Body of pancreas (tissue), 4 donors: ENCODE results near the gene TMF1.

Source experiments
- CTCF ChIP-seq, 7 experiments: fragments of 450-650 bp in 4 of 7; fragments of 200-600 bp in 3 of 7; sonication (generic) in 3 of 7; IDR thresholded peaks; one replicate each; pipeline ENCODE4 v1.5.1; 2016 to 2019; ENCODE audit warnings: antibody characterized with exemption in 7 of 7
- POLR2A ChIP-seq, 3 donors: fragments of 450-650 bp; IDR thresholded peaks; one replicate each; pipeline ENCODE4 v1.6.1; 2016; ENCODE audit warnings: antibody characterized with exemption in 3 of 3, mild to moderate bottlenecking in 2 of 3

- TF ChIP-seq POLR2A (IDR thresholded peaks at IDR 0.05) (no peak), CTCF (IDR thresholded peaks at IDR 0.05) (no peak)
Observed at GRCh38 chr3:69072928-69073327, 20.8 kb upstream of the TMF1 start.
